8988T (cell line): ENCODE results near the gene IMPACT.

ENCODE experiments used
- DNase-seq: peaks from one replicate; pipeline ENCODE4 v3.0.0; 2011

The IMPACT gene

GRCh38 chr18:24486684-24487083, 60.2 kb downstream of the IMPACT start:
- DNase-seq: no peak

- no peak for DNase-seq
Measured at GRCh38 chr18:24488824-24489493, 62.5 kb downstream of the IMPACT start.

GRCh38 chr18:24490539-24490938, 64.1 kb downstream of the IMPACT start:
- DNase-seq: no peak

GRCh38 chr18:24491927-24492834, 65.7 kb downstream of the IMPACT start:
- DNase-seq: no peak

- no peak for DNase-seq
Measured at GRCh38 chr18:24494586-24494985, 68.1 kb downstream of the IMPACT start.

GRCh38 chr18:24497031-24497754, 70.7 kb downstream of the IMPACT start:
- DNase-seq: no peak

- no peak for DNase-seq
Measured at GRCh38 chr18:24499814-24500213, 73.3 kb downstream of the IMPACT start.

- DNase-seq: no peak
Measured at GRCh38 chr18:24500217-24500616, 73.7 kb downstream of the IMPACT start.

- DNase-seq: no peak
Measured at GRCh38 chr18:24500766-24501165, 74.3 kb downstream of the IMPACT start.

GRCh38 chr18:24502667-24503523, 76.4 kb downstream of the IMPACT start:
- no peak for DNase-seq
